Endometrial microvascular endothelial cells (primary cell): ENCODE measurements around the gene FLYWCH1. TPM values are rescaled to one million over a fixed set of nuclear protein-coding genes. Genes with fewer than 3 reads are reported as not detected.

Experiments
- in situ Hi-C: cut with HindIII; loops from 2 replicates; pipeline ENCODE4 v1.10.0; 2017; ENCODE audit warnings: low sequenced_read_pairs, low pct_unique_long_range_greater_than_20kb; ENCODE audit errors: inconsistent ontology term
- total RNA-seq: library from RNA; depleted of rRNA; stranded (reverse); fragments of >200 nt; gene quantifications from one replicate; pipeline ENCODE4 v1.2.3, GENCODE V29; 2015; ENCODE audit errors: inconsistent ontology term

Gene FLYWCH1
- total RNA-seq, result 42.6 TPM

- in situ Hi-C loops, result no loop called here
Observed at GRCh38 chr16:2911638-2912329, at the start of gene FLYWCH1. Gene FLYWCH1, plus strand, starts transcription at chr16:2911931. Its CDS starts 17,755 bp downstream, at chr16:2929686.

- in situ Hi-C loops, result no loop called here
Observed at GRCh38 chr16:2865651-2866050, 46.1 kb upstream of the FLYWCH1 start.

- in situ Hi-C loops, result no loop called here
Observed at GRCh38 chr16:2866431-2866830, 45.3 kb upstream of the FLYWCH1 start.

- in situ Hi-C loops, result no loop called here
Observed at GRCh38 chr16:2867661-2867986, 44.1 kb upstream of the FLYWCH1 start.

GRCh38 chr16:2867987-2868789 is 43.5 kb upstream of the FLYWCH1 start:
- in situ Hi-C loops, result no loop called here

- in situ Hi-C loops, result no loop called here
Observed at GRCh38 chr16:2871926-2872325, 39.8 kb upstream of the FLYWCH1 start.

- in situ Hi-C loops, result no loop called here
Observed at GRCh38 chr16:2874032-2874911, 37.5 kb upstream of the FLYWCH1 start.

- in situ Hi-C loops, result no loop called here
Observed at GRCh38 chr16:2874912-2875362, 36.8 kb upstream of the FLYWCH1 start.

GRCh38 chr16:2879854-2880508 is 31.8 kb upstream of the FLYWCH1 start:
- in situ Hi-C loops, result no loop called here

GRCh38 chr16:2881783-2882649 is 29.7 kb upstream of the FLYWCH1 start:
- in situ Hi-C loops, result no loop called here

GRCh38 chr16:2882650-2883457 is 28.9 kb upstream of the FLYWCH1 start, which contains the start of gene FLYWCH2:
Gene FLYWCH2, plus strand, starts transcription at chr16:2883215. Its CDS starts 13,235 bp downstream, at chr16:2896450.
- in situ Hi-C loops, result no loop called here

GRCh38 chr16:2883458-2883908 is 28.2 kb upstream of the FLYWCH1 start:
- in situ Hi-C loops, result no loop called here

- in situ Hi-C loops, result no loop called here
Observed at GRCh38 chr16:2884041-2884451, 27.7 kb upstream of the FLYWCH1 start.

GRCh38 chr16:2894231-2894630 is 17.5 kb upstream of the FLYWCH1 start:
- in situ Hi-C loops, result no loop called here

GRCh38 chr16:2895813-2896212 is 15.9 kb upstream of the FLYWCH1 start:
- in situ Hi-C loops, result no loop called here

- in situ Hi-C loops, result no loop called here
Observed at GRCh38 chr16:2896480-2897010, 15.2 kb upstream of the FLYWCH1 start.

GRCh38 chr16:2897110-2897509 is 14.6 kb upstream of the FLYWCH1 start:
- in situ Hi-C loops, result no loop called here
